ENCODE measurements around the gene SLC37A4. TPM values are rescaled to one million over a fixed set of nuclear protein-coding genes. Genes with fewer than 3 reads are reported as not detected.

The SLC37A4 gene
- total and polyA plus RNA-seq, 2 of the 13 experiments (the other 11 are each of a cell fraction or from before 2014, with no cell fraction given): 43.0 to 56.1 TPM

- TF ChIP-seq THAP7 (CRISPR knock-in tag; IDR thresholded peaks at IDR 0.05): 0 out of 2 replicates have a peak, but pooled peaks have one; percentile 44
- TF ChIP-seq ZNF326 (CRISPR knock-in tag; IDR thresholded peaks at IDR 0.05; ENCODE audit: borderline replicate concordance): no peak
- peak; percentile 49; the same call in 1 of the 2 replicates for TF ChIP-seq TMF1 (CRISPR knock-in tag; IDR thresholded peaks at IDR 0.05; ENCODE audit: low read depth)
- TF ChIP-seq ATF4 (CRISPR knock-in tag; IDR thresholded peaks at IDR 0.05): no peak
- no peak for TF ChIP-seq STAG1 (CRISPR knock-in tag; IDR thresholded peaks at IDR 0.05)
- no peak for TF ChIP-seq KLF16 (CRISPR knock-in tag; IDR thresholded peaks at IDR 0.05)
- no peak for TF ChIP-seq EP300 (IDR thresholded peaks at IDR 0.05; ENCODE audit: low read depth in 2 of 2, low read length in 2 of 2)
- no peak for TF ChIP-seq EP300 (CRISPR knock-in tag; IDR thresholded peaks at IDR 0.05; ENCODE audit: borderline replicate concordance)
- TF ChIP-seq NR0B2 (CRISPR knock-in tag; IDR thresholded peaks at IDR 0.05): 0 out of 2 replicates have a peak, but pooled peaks have one; percentile 26
- no peak for TF ChIP-seq NCOR1 (IDR thresholded peaks at IDR 0.05; ENCODE audit: borderline replicate concordance, low read length)
- TF ChIP-seq ZNF124 (CRISPR knock-in tag; IDR thresholded peaks at IDR 0.05): no peak
- 0 out of 2 replicates have a peak, but pooled peaks have one; percentile 65 for TF ChIP-seq HNRNPL (IDR thresholded peaks at IDR 0.05; ENCODE audit: low read depth, low read length)
- 0 out of 2 replicates have a peak, but pooled peaks have one; percentile 26 for TF ChIP-seq HES4 (CRISPR knock-in tag; IDR thresholded peaks at IDR 0.05; ENCODE audit: borderline replicate concordance)
- no peak for TF ChIP-seq SP5 (CRISPR knock-in tag; IDR thresholded peaks at IDR 0.05; ENCODE audit: borderline replicate concordance, low read depth)
- no peak for TF ChIP-seq ZHX2 (IDR thresholded peaks at IDR 0.05; ENCODE audit: low read depth)
- TF ChIP-seq ZHX2 (CRISPR knock-in tag; IDR thresholded peaks at IDR 0.05; ENCODE audit: borderline replicate concordance): no peak
- TF ChIP-seq SNAPC2 (CRISPR knock-in tag; IDR thresholded peaks at IDR 0.05): 0 out of 2 replicates have a peak, but pooled peaks have one; percentile 39
- no peak for TF ChIP-seq ZSCAN25 (CRISPR knock-in tag; IDR thresholded peaks at IDR 0.05)
- no peak for TF ChIP-seq CEBPG (CRISPR knock-in tag; IDR thresholded peaks at IDR 0.05)
- TF ChIP-seq EEA1 (CRISPR knock-in tag; IDR thresholded peaks at IDR 0.05; ENCODE audit: borderline replicate concordance): 0 out of 2 replicates have a peak, but pooled peaks have one; percentile 34
- TF ChIP-seq SOX6 (IDR thresholded peaks at IDR 0.05): no peak
- TF ChIP-seq SOX6 (CRISPR knock-in tag; IDR thresholded peaks at IDR 0.05): no peak
- TF ChIP-seq TOPORS (CRISPR knock-in tag; IDR thresholded peaks at IDR 0.05): no peak
Observed at GRCh38 chr11:119027561-119028345, 2.9 kb downstream of the SLC37A4 start (continued).

Measured in HepG2 (cell line).